Heart left ventricle (tissue), 13 donors: ENCODE data around the gene PHACTR3.

Experiments used
- POLR2A ChIP-seq, 2 donors: fragments of 450-650 bp; IDR thresholded peaks; one replicate each; pipeline ENCODE4 v1.6.1; 2017; ENCODE audit warnings: antibody characterized with exemption in 2 of 2, mild to moderate bottlenecking in 2 of 2, moderate library complexity in 2 of 2
- TF ChIP-seq, protein P1 (sequence below), 12 donors: fragments of 200-600 bp; sonication (generic) in 4 of 12; IDR thresholded peaks; one replicate each; pipeline versions ENCODE4 v1.5.0 to v1.8.0; 2018 to 2022; ENCODE audit warnings: antibody characterized with exemption in 12 of 12, mild to moderate bottlenecking in 5 of 12
- donor health status: ischemic (EF 13 %, LVEDD 7.1; RV severe dilation, severe dysfunction).
- donor health status: DM: no; HTN: yes; CAD: no.
- donor health status: DM: no; HTN: no; CAD: no.
- donor health status: ischemic (EF 25% LVEDD 6.9; RV normal size, moderate dysfunction).
- donor health status: ischemic (EF 25% LVEDD 5.7; RV mildly dilated, moderate dysfunction).
- donor health status: ischemic (EF 35%, LVEDD 5.7; RV mildly dilated, moderate dysfunction).
- donor health status: nonischemic (EF 11% LVEDD 7.7; RV severe dilation, severe dysfunction).
- donor health status: DM: yes; HTN: yes; CAD: no.
- donor health status: PGD.
- donor health status: ischemic (EF 29% LVEDD 5.4; RV normal size, mild dysfunction).
- donor health status: nonischemic (EF 23%, LVEDD 6.1; RV moderate dilation, normal function).

GRCh38 chr20:59652381-59652780 lies 48.0 kb downstream of the PHACTR3 start:
- TF ChIP-seq, protein P1, sequence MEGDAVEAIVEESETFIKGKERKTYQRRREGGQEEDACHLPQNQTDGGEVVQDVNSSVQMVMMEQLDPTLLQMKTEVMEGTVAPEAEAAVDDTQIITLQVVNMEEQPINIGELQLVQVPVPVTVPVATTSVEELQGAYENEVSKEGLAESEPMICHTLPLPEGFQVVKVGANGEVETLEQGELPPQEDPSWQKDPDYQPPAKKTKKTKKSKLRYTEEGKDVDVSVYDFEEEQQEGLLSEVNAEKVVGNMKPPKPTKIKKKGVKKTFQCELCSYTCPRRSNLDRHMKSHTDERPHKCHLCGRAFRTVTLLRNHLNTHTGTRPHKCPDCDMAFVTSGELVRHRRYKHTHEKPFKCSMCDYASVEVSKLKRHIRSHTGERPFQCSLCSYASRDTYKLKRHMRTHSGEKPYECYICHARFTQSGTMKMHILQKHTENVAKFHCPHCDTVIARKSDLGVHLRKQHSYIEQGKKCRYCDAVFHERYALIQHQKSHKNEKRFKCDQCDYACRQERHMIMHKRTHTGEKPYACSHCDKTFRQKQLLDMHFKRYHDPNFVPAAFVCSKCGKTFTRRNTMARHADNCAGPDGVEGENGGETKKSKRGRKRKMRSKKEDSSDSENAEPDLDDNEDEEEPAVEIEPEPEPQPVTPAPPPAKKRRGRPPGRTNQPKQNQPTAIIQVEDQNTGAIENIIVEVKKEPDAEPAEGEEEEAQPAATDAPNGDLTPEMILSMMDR (IDR thresholded peaks at IDR 0.05), result no peak
- TF ChIP-seq POLR2A (IDR thresholded peaks at IDR 0.05), result no peak
